ENCODE data around the gene OR6C74. TPM values are rescaled to one million over a fixed set of nuclear protein-coding genes. Genes with fewer than 3 reads are reported as not detected.

OR6C74 gene
- not detected in 5 replicates for total RNA-seq (2022; extraction: Qiagen RNA extraction; ENCODE audit: low read depth)

DNA sequence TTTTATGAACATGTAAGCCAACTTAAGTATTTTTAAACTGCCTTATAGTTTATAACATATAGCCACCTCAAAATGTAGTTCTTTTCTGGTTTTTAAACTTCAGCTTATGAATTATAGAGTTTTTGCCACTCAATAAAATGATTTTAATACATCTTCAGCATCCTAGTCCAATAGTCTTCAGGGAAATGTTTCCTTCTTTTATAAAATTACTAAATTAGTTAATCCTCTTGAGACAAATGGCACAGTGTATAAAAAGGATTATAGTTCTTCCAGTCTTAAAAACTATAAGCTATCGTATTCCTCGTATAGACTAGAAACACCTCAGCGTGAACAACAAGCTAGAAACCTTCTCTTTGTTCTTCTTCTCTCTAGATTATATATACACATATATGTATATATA lies at the start of gene OR6C74:
Gene OR6C74, plus strand, starts transcription at position 301 of the 400 bp plus-strand sequence. CDS start 2,679 bp downstream, outside the sequence.

GRCh38 chr12:55220725-55221124 lies 23.7 kb upstream of the OR6C74 start, which contains the start of gene OR10A7:
Gene OR10A7 (plus strand): TSS chr12:55221025. CDS start chr12:55221025, 0 bp downstream.

Other genes starting within 250 kb of the OR6C74 start
- not detected in 5 replicates for gene NEUROD4, start 224.6 kb upstream of the OR6C74 start, total RNA-seq (2022; extraction: Qiagen RNA extraction; ENCODE audit: low read depth)
- not detected in 5 replicates for gene OR9K2, start 118.2 kb upstream of the OR6C74 start, total RNA-seq (2022; extraction: Qiagen RNA extraction; ENCODE audit: low read depth)
- not detected in 5 replicates for gene OR10A7, start 23.6 kb upstream of the OR6C74 start, total RNA-seq (2022; extraction: Qiagen RNA extraction; ENCODE audit: low read depth)
- not detected in 5 replicates for gene OR6C6, start 52.0 kb downstream of the OR6C74 start, total RNA-seq (2022; extraction: Qiagen RNA extraction; ENCODE audit: low read depth)
- not detected in 5 replicates for gene OR6C1, start 69.7 kb downstream of the OR6C74 start, total RNA-seq (2022; extraction: Qiagen RNA extraction; ENCODE audit: low read depth)
- not detected in 5 replicates for gene OR6C3, start 86.1 kb downstream of the OR6C74 start, total RNA-seq (2022; extraction: Qiagen RNA extraction; ENCODE audit: low read depth)
- gene OR6C75, start 118.4 kb downstream of the OR6C74 start, total RNA-seq (2022; extraction: Qiagen RNA extraction; ENCODE audit: low read depth) = not detected in 5 replicates
- not detected in 5 replicates for gene OR6C65, start 155.9 kb downstream of the OR6C74 start, total RNA-seq (2022; extraction: Qiagen RNA extraction; ENCODE audit: low read depth)
- gene OR6C76, start 181.6 kb downstream of the OR6C74 start, total RNA-seq (2022; extraction: Qiagen RNA extraction; ENCODE audit: low read depth) = not detected in 5 replicates
- not detected in 5 replicates for gene OR6C2, start 199.5 kb downstream of the OR6C74 start, total RNA-seq (2022; extraction: Qiagen RNA extraction; ENCODE audit: low read depth)
- gene OR6C70, start 225.5 kb downstream of the OR6C74 start, total RNA-seq (2022; extraction: Qiagen RNA extraction; ENCODE audit: low read depth) = not detected in 5 replicates
- not detected in 5 replicates for gene OR6C68, start 247.8 kb downstream of the OR6C74 start, total RNA-seq (2022; extraction: Qiagen RNA extraction; ENCODE audit: low read depth)

Measured in A549 treated with DMSO at 1 μM for 4 hours (cell line).